Right hindlimb (tissue), 1 donor: ENCODE measurements around the gene DCUN1D2.

ENCODE experiments used
- DNase-seq: peaks from one replicate; pipeline ENCODE4 v3.0.0-alpha.2; 2018

Gene DCUN1D2

DNA sequence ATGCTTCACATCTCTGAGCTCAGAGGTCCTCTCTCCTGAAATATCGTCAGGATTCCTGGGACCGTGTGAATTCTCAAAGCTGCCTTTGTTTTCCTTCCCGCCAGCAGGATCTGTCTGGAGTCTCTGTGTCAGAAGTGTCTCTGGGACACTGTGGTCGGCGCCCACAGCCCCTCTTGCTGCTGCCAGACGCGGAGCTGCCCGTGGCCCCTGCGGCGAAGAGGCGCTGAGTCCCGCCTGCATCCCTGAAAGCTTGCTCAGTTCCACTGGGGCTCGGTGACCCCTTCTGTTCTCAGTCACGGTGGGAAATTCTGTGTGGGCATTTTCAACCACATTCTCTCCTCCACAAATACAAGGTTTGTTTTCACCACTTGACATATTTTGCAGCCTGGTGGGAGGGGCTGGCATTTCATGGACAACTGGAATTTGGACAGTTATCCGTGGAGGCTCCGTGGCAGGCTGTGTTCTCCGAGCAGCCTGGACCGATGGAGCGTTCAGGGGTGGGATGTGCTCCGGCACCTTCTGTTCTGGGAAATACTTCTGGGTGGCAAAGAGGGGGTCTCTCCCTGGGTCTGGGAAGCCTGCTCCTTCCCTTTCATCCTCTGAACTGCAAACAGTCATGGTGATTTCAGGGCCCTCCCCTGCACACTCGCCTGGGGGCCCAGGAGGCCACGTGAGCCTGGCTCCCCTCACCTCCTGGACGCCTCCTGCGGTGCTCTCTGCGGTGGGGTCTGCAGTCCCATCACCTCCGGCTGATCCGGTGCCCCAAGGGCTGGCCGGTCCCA, 84.0 kb downstream of the DCUN1D2 start:
- no peak for DNase-seq
